ENCODE results near the gene AXIN1.
"Not testable (repeated sequence)": the region's sequence is repeated elsewhere in the genome, so short reads cannot be mapped to it uniquely, and the experiment has no call there.

Gene AXIN1

DNA sequence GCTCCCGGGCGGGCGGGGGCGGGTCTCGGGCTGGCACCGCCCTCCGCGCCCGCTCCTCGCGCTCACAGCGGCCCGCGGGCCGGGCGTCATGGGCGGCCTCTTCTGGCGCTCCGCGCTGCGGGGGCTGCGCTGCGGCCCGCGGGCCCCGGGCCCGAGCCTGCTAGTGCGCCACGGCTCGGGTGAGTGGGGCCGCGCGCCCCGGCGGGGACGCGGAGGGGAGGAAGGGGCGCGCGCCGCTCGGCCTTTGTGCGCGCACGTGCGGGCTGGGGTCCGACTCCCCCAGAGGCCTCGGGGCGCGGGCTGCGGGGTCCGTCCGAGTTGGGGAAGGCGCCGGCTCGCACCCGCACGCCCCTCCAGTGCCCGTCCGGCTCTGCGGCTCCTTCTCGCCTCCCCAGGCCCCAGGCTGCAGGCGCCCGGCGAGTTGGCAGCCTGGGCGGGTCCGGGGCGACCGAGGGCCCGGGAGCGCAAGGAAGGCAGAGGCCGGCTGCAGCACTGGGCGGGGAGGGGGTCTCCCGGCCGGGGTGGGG lies 44.7 kb upstream of the AXIN1 start, which contains the start of gene NME4:
Gene NME4 (plus strand): TSS at position 65 of the 527 bp plus-strand sequence. CDS start 24 bp downstream, at position 89.
- no peak for DNase-seq (ENCODE audit: extremely low read depth, low read depth)
- TF ChIP-seq, protein P1, sequence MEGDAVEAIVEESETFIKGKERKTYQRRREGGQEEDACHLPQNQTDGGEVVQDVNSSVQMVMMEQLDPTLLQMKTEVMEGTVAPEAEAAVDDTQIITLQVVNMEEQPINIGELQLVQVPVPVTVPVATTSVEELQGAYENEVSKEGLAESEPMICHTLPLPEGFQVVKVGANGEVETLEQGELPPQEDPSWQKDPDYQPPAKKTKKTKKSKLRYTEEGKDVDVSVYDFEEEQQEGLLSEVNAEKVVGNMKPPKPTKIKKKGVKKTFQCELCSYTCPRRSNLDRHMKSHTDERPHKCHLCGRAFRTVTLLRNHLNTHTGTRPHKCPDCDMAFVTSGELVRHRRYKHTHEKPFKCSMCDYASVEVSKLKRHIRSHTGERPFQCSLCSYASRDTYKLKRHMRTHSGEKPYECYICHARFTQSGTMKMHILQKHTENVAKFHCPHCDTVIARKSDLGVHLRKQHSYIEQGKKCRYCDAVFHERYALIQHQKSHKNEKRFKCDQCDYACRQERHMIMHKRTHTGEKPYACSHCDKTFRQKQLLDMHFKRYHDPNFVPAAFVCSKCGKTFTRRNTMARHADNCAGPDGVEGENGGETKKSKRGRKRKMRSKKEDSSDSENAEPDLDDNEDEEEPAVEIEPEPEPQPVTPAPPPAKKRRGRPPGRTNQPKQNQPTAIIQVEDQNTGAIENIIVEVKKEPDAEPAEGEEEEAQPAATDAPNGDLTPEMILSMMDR (IDR thresholded peaks at IDR 0.05; ENCODE audit: low read depth, low read length): no peak

DNA sequence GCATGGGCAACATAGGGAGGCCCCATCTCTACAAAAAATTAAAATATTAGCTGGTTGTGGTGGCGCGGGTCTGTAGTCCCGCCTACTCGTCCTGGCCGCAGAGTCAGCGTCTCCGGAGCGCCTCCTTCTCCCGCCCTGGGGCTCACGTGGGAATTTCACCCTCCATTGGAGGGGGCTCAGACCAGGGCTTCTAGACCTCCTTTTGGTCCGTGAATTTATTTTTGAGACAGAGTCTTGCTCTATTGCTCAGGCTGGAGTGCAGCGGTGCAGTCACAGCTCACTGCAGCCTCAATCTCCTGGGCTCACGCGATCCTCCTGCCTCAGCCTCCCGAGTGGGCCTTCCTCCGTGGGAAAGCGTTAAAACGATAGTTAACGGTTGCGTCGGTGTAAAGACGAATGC lies 44.1 kb upstream of the AXIN1 start:
- TF ChIP-seq, protein P1 (IDR thresholded peaks at IDR 0.05; ENCODE audit: low read depth, low read length): no peak
- DNase-seq (ENCODE audit: extremely low read depth, low read depth): no peak

DNA sequence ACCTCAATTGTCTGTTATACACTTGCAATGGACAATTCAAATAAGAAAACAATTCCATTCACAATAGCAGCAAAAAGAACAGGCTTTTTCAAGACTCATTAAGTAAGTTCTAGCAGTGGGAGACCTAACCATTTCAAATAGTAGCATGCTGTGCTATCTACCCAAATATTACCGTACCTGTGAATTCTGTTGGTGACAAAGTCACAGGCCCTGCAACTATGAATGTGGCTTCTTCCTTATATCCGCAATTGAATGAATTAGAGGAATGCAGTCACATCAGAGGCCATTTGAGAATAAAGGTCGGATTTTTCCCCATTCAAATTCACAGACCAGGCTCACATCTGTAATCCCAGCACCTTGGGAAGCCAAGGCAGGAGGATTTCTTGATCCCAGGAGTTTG lies 43.7 kb upstream of the AXIN1 start:
- no peak for DNase-seq (ENCODE audit: extremely low read depth, low read depth)
- TF ChIP-seq, protein P1 (IDR thresholded peaks at IDR 0.05; ENCODE audit: low read depth, low read length): no peak

DNA sequence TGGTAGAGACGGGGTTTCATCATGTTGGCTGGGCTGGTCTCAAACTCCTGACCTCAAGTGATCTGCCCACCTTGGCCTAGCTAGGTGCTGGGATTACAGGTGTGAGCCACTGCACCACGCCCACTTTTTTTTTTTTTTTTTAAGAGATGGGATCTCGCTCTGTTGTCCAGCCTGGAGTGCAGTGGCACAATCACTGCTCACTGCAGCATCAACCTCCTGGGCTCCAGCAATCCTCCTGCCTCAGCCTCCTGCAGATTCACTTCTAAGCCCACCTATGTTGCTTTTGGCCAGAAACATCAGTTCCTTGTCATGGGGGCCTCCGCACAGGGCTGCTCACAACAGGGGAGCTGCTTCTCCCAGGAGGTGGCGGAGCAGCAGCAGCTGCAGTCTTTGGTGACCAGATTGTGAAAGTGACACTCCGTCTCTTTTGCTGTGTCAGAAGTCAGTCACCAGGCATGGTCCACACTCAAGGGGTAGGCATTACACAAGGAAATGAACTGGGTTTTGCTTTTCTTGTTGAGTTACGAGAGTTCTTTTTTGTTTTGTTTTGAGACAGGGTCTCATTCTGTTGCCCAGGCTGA lies 40.0 kb upstream of the AXIN1 start:
- TF ChIP-seq, protein P1 (IDR thresholded peaks at IDR 0.05; ENCODE audit: low read depth, low read length): no peak
- DNase-seq (ENCODE audit: extremely low read depth, low read depth): no peak

DNA sequence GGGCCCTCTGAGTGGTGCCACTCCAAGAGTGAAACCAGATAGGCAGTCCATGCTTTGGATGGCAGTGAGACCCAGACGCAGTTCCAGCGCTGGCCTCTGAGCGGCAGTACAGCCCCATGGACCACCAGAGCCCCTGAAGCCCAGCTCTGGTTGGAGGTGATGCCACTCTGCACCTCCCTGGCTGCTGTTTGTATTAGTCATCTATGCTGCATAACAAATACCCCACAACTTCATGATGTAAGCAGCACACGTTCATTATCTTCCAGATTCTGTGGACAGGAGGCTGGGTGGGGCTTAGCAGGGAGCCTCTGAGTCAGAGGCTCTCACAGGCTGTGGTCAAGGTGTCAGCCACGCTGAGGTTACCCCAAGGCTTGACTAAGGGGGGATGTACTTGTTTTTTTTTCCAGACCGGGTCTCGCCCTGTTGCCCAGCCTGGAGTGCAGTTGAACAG lies 39.4 kb upstream of the AXIN1 start:
- TF ChIP-seq, protein P1 (IDR thresholded peaks at IDR 0.05; ENCODE audit: low read depth, low read length): peak; percentile 67
- DNase-seq (ENCODE audit: extremely low read depth, low read depth): no peak

DNA sequence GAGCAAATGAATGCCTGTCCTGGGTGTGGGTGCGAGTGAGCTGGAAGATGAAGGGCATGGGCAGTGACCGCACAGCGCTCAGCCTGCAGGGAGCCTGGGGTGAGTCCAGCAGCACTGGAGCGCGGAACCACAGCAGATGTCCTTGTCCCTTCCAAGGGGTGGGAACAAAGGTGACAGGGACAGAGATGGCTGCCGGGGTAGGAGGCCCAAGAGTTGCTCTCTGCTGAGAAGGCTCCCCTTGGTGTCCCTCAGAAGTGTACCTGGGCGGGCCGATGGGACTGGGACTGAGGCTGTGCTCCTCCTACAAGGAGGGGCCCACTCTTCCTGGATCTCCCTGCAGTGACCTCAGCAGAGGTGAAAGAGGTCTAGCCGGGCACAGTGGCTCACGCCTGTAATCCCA lies 36.8 kb upstream of the AXIN1 start:
- DNase-seq (ENCODE audit: extremely low read depth, low read depth): no peak
- TF ChIP-seq, protein P1 (IDR thresholded peaks at IDR 0.05; ENCODE audit: low read depth, low read length): no peak

DNA sequence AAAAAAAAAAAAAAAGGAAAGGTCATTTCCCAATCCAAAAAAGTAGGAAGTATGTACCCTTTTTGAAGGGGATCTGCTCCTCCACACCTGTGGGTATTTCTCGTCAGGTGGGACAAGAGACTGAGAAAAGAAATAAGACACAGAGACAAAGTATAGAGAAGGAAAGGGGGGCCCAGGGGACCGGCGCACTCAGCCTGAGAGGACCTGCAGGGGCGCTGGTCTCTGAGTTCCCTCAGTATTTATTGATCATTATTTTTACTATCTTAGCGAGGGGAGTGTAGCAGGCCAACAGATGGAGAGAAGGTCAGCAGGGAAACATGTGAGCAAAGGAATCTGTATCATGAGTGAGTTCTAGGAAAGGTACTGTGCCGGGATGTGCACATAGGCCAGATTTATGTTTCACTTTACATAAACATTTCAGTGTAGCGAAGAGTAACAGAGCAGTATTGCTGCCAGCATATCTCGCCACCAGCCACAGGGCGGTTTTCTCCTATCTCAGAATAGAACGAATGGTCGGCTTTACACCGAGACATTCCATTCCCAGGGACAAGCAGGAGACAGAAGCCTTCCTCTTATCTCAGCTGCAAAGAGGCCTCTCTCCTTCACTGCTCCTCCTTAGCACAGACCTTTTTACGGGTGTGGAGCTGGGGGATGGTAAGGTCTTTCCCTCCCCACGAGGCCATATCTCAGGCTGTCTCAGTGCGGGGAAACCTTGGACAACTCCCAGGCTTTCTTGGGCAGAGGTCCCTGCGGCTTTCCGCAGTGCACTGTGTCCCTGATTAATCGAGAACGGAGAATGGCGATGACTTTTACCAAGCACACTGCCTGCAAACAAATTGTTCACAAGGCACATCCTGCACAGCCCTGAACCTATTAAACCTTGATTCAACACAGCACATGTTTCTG lies 35.5 kb upstream of the AXIN1 start:
- not testable (repeated sequence) for DNase-seq (ENCODE audit: extremely low read depth, low read depth)

Measured in AG09319 (cell line).